GM10847 (cell line): ENCODE results near the gene MRPS33.

ENCODE experiments used
- POLR2A ChIP-seq: IDR thresholded peaks from 2 replicates; pipeline ENCODE4 v1.6.1; 2011; ENCODE audit not compliant: insufficient read length; ENCODE audit errors: extremely low read depth

MRPS33 gene

DNA sequence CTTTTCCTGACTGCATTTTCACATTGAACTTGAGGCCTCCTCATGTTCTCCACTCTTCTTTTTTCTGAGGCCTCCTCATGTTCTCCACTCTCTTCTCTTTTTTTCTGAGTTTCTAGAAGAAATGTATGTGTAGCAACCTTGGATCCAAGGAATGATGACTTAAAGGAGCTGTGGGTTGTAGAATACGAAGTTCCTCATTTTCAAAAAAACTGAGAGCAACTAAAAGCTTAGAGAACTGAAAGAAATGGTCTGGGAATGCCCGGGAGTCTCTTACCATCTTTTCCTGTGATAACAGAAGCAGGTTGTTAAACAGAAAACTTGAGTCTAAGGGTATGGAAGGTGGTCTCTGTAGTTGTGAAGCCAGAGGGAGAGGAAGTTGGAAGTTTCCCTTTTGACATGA is 32.8 kb downstream of the MRPS33 start:
- TF ChIP-seq POLR2A, result no peak

DNA sequence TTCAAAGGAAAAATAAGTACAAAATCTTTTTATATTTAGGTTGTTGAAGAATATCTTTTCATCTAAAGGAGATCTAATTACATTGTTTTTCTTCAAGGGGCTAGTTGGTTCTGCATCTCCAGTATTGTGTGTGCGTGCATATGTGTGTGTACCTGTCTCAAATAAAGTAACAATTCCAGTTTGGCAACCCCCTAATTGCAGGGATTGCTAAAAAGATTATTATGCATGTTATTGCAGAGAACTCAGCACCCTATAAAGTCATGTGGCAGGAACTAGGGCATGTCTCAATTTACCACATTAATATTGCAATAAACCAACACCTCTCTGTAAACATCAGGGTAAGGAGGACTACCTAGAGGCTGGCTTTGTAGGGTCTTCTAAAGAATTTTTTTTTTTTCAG is 37.0 kb downstream of the MRPS33 start:
- no peak for TF ChIP-seq POLR2A

DNA sequence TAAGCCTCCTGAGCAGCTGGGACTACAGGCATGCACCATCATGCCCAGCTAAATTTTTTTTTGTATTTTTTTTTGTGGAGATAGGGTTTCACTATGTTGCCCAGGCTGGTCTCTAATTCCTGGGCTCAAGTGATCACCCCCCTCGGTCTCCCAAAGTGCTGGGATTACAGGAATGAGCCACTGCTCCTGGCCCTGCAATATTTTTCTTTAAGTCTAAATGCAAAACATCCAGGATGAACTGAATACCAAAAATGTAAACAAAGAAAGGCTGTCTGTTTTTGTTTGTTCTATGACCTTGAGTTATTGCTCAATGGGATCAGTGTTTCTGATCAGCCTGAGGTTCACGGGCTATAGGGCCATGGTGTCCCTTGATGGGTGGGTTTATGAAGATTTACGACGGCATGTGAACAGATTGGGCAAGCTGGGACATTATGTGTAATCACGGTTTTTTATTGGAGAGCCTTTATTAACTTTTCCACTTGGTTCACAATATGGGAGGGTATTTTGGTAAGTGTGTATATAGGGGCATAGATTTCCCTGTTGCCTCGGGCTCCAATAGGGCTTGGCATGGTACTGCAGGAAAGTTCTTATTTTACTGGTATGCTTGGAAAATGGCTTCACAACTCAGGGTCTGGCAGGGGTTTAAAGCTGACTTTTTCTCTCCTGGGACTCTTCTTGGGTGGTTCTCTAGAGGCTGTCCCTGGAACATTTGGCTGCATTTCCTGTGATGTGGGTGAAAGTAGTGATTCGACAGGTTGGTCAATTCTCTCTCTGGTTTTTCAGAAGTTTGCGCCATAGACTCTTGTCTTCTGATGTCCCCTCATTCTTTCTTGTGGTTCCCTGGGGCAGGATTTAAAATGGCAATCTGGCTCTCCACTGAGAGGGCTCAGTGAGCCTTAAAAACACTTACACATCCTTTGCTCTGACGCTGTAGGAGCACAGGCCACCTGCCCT is 41.6 kb downstream of the MRPS33 start:
- TF ChIP-seq POLR2A, result no peak

DNA sequence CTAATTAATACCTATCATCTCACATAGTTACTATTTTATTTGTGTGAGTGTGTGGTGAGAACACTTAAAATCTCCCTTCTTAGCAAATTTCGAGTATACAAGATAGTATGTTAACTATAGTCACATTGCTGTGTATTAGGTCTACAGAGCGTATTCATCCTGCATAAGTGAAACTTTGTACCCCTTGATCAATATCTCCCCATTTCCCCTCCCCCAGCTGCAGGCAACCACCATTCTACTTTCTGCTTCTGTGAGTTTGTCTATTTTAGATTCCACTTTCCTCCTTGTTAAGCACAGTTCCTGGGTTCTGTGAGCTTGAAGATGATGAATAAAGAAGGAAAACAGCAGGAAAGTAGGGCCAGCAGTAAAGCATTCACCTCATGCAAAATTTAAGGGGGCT is 42.4 kb downstream of the MRPS33 start:
- TF ChIP-seq POLR2A, result no peak

DNA sequence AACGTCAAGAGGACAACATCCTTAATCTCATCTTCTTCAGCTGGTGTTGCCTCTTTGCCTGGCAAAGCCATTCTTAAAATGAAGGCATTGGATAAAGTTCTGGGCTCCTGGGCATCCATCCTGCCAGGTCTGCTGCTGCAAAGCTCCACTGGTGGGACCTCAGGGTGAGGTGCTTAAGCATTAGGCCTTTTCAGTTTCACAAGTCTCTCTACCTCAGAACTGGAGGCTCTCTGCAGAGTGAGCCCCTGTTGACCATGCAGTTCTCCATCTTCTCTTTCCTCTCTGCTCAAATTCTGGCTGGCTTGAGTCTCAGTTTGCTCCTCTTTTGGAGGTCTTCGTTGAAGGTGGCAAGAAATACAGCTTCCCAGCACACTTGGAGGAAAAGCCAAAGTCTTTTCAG is 47.3 kb downstream of the MRPS33 start:
- TF ChIP-seq POLR2A, result no peak

DNA sequence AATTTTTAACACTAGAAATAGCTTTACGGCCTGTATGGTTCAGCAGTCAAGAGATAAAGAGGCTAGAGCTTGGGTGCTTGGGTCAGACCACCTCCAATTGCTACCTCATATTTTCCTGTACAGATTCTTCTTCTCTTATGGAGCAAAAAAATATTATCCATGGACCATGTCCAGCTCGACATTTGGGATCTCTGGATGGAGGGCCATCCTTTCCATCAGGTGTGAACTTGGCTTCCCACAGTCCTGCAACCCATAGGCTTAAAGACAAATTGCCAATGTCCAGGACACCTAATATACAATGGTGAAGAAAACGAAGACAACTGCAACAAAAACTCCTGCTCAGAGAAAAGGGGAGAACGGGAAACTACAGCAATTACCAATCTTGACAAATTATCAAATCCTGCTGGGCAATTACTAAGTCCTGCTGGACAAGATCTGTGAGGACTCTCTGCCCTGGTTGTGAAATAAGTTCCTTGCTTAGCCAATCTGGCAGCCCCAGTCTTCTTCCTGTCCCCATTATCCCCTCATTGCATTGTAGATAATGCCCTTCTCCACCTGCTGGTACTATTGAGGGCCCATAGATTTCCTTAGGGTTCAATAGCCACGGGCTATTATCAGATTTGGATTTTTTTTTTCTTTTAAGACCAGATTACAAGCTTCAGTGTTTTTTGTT is 48.1 kb downstream of the MRPS33 start:
- TF ChIP-seq POLR2A, result no peak

DNA sequence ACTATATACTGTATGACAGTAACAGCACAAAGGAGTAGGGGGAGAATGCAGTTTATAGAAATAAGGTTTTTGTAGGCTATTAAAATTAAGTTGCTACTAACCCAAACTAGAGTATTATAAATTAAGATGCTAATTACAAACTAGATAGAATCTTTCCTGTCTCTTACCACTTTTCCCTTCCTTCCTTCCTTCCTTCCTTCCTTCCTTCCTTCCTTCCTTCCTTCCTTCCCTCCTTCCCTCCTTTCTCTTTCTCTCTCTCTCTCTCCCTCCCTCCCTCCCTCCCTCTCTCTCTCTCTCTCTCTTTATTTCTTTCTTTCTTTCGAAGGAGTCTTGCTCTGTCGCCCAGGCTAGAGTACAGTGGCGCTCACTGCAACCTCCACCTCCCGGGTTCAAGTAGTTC is 53.6 kb downstream of the MRPS33 start:
- TF ChIP-seq POLR2A, result no peak
